HUES6 (cell line): Measurements from ENCODE around the gene PMAIP1.

Source experiments
- H3K27ac ChIP-seq: 2 replicates; pipeline ENCODE4 v1.7.0; 2013; ENCODE audit warnings: low read depth, mild to moderate bottlenecking, low read length, inconsistent platforms
- H3K27me3 ChIP-seq: 2 replicates; pipeline ENCODE4 v1.6.1; 2013; ENCODE audit warnings: low read length; ENCODE audit not compliant: control insufficient read depth, insufficient read depth
- H3K36me3 ChIP-seq: 2 replicates; pipeline ENCODE4 v1.6.1; 2013; ENCODE audit warnings: low read length; ENCODE audit not compliant: control insufficient read depth, insufficient read depth
- H3K4me1 ChIP-seq: 2 replicates; pipeline ENCODE4 v1.6.1; 2013; ENCODE audit warnings: low read length; ENCODE audit not compliant: control insufficient read depth, insufficient read depth
- H3K4me3 ChIP-seq: 2 replicates; pipeline ENCODE4 v1.5.1; 2013; ENCODE audit warnings: low read depth, low read length
- H3K9ac ChIP-seq: one replicate; pipeline ENCODE4 v1.6.1; 2013; ENCODE audit warnings: mild to moderate bottlenecking, low read length
- H3K9me3 ChIP-seq: 2 replicates; pipeline ENCODE4 v1.6.1; 2013; ENCODE audit warnings: low read depth, low read length; ENCODE audit not compliant: control insufficient read depth, insufficient read depth

Gene PMAIP1

DNA sequence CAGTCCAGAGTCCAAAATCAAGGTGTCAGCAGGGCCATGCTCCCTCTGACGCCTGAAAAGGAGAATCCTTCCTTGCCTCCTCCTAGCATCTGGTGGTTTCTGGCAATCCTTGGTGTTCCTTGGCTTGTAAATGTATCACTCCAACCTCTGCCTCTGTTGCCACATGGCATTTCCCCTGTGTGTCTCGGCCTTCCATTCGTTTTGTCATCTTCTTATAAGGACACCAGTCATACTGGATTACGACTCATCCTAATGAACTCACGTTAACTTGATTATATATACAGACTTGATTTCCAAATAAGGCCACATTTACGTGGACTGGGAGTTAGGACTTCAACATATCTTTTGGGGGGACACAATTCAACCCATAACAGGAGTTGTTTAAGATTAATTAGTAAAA lies 15.8 kb downstream of the PMAIP1 start:
- no peak overlapping the region for H3K27ac ChIP-seq
- no peak overlapping the region for H3K4me3 ChIP-seq
- no peaks in the 10 kb centered on the region for H3K27me3 ChIP-seq
- peaks cover 4% of the 10 kb centered on the region for H3K9me3 ChIP-seq
- H3K4me1 ChIP-seq: peaks cover 10% of the 10 kb centered on the region
- no peaks in the 10 kb centered on the region for H3K36me3 ChIP-seq
- no peak overlapping the region for H3K9ac ChIP-seq

DNA sequence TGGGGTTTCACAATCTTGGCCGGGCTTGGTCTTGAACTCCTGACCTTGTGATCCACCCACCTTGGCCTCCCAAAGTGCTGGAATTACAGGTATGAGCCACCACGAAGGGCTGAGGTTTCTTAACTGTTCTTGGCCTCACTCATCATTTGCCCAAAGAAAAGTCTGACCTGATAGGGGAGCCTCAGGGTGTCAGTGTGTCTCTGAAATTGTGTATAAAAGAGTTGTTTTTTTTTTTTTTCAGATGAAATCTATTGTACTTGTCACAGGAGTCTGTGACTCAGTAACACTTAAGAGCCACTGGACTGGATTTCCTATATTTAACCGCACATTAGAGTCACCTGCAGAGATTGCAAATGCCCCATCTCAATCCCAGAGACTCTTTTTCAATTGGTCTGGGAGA lies 16.9 kb downstream of the PMAIP1 start:
- Histone ChIP-seq H3K4me1 (peaks cover 10% of the 10 kb centered on the region), H3K27ac (no peak overlapping the region), H3K36me3 (no peaks in the 10 kb centered on the region), H3K27me3 (no peaks in the 10 kb centered on the region), H3K9me3 (peaks cover 4% of the 10 kb centered on the region), H3K9ac (no peak overlapping the region), H3K4me3 (no peak overlapping the region)

- no peak overlapping the region for H3K4me3 ChIP-seq
- no peaks in the 10 kb centered on the region for H3K27me3 ChIP-seq
- H3K9me3 ChIP-seq: peaks cover 4% of the 10 kb centered on the region
- H3K4me1 ChIP-seq: peaks cover 10% of the 10 kb centered on the region
- H3K9ac ChIP-seq: no peak overlapping the region
- H3K36me3 ChIP-seq: no peaks in the 10 kb centered on the region
- no peak overlapping the region for H3K27ac ChIP-seq
Observed at GRCh38 chr18:59917422-59917821, 17.6 kb downstream of the PMAIP1 start.

DNA sequence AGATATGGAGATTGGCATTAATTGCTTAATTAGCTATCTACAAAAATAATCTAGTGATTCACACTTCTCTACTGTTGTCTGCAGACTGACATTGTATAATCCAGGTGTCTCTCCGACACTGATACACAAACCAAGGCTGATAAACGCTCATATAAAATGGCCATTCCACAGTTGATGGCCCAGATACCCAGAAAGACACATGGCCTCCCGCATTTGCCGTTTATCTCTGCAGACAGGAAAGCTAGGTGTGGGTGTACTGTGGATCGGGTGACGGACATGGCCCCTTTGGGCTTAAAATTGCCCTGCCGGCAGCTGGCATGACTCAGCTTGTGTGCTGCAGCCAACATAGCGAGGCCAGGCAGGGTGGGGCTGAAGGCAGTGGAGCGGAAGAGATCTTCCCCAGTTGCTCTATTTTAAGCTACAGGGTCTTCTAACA lies 18.5 kb downstream of the PMAIP1 start:
- Histone ChIP-seq H3K27ac (no peak overlapping the region), H3K4me3 (no peak overlapping the region), H3K27me3 (no peaks in the 10 kb centered on the region), H3K9ac (no peak overlapping the region), H3K4me1 (peaks cover 10% of the 10 kb centered on the region), H3K9me3 (no peaks in the 10 kb centered on the region), H3K36me3 (no peaks in the 10 kb centered on the region)

DNA sequence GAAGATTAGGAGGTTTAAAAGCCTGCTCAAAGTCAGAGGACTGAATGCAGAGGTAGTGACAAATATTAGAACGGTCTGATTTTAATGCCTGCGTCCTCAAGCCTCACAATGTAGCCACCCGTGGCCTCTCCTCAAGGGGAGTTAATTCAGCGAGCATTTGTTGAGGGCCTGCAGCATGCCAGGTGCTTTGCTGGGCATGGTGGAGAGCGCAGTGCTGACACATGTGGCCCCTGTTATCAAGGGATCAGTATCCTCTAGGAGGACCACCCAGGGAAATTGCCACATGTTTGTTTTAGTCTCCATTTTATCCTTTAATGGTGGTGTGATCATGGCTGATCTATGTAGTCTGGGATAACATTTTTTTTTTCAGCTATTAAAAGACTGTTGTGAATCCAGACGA lies 19.2 kb downstream of the PMAIP1 start:
- H3K36me3 ChIP-seq: no peaks in the 10 kb centered on the region
- H3K4me1 ChIP-seq: peaks cover 10% of the 10 kb centered on the region
- H3K27ac ChIP-seq: no peak overlapping the region
- no peak overlapping the region for H3K4me3 ChIP-seq
- no peaks in the 10 kb centered on the region for H3K9me3 ChIP-seq
- no peaks in the 10 kb centered on the region for H3K27me3 ChIP-seq
- no peak overlapping the region for H3K9ac ChIP-seq

- no peaks in the 10 kb centered on the region for H3K27me3 ChIP-seq
- no peak overlapping the region for H3K27ac ChIP-seq
- peaks cover 10% of the 10 kb centered on the region for H3K4me1 ChIP-seq
- no peaks in the 10 kb centered on the region for H3K9me3 ChIP-seq
- H3K36me3 ChIP-seq: no peaks in the 10 kb centered on the region
- H3K9ac ChIP-seq: no peak overlapping the region
- H3K4me3 ChIP-seq: no peak overlapping the region
Observed at GRCh38 chr18:59921384-59921891, 21.6 kb downstream of the PMAIP1 start.

DNA sequence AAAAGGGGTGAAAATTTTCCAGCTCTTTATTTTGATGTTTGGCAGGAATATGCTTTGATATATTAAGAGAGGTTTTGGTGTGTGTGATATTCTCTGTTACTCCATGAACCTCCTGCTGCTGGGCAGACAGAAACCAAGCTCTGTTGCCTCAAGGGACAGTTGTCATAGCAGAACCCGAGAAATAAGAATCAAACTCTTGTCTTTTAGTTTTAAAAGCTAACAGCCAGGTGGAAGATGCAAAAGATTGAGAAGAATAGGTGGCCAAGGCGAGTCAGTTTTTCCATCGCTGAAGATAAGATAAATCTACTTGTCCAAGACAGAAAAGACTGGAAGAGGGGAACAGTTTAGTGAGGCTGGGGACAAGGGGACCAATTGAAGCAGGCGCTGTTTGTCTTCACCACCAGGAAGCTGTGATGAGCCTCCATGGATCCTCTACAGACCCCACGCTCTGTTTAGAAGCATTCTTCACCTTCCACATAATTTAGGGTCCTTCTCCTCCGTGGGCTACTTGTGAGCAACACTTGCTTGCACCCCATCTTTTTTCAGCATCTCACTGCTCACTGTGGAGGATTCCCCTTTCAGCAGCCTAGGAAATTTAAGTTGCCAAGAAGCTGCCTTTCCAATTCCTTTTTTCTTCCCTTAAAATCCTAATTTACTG lies 23.9 kb downstream of the PMAIP1 start:
- Histone ChIP-seq H3K36me3 (no peaks in the 10 kb centered on the region), H3K9me3 (no peaks in the 10 kb centered on the region), H3K4me1 (peaks cover under 1% of the 10 kb centered on the region), H3K27ac (no peak overlapping the region), H3K27me3 (no peaks in the 10 kb centered on the region), H3K4me3 (no peak overlapping the region), H3K9ac (no peak overlapping the region)

DNA sequence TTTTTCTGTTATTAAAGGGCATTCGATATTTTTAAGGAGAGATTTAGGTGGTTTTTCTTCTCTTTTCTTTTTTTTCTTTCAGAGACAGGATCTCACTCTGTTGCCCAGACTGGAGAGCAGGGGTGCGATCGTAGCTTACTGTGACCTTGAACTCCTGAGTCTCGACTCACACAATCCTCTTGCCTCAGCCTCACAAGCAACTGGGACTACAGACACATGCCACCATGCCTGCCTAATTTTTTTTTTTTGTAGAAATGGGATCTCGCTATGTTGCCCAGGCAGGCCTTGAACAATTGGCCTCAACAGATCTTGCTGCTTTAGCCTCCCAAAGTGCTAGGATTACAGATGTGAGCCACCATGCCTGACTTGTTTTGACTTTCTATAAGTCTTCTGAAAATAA lies 26.3 kb downstream of the PMAIP1 start:
- Histone ChIP-seq H3K9ac (no peak overlapping the region), H3K27ac (no peak overlapping the region), H3K9me3 (no peaks in the 10 kb centered on the region), H3K4me1 (no peaks in the 10 kb centered on the region), H3K36me3 (no peaks in the 10 kb centered on the region), H3K4me3 (no peak overlapping the region), H3K27me3 (no peaks in the 10 kb centered on the region)

GRCh38 chr18:59927246-59927825 lies 27.5 kb downstream of the PMAIP1 start:
- Histone ChIP-seq H3K27me3 (no peaks in the 10 kb centered on the region), H3K9ac (no peak overlapping the region), H3K4me1 (no peaks in the 10 kb centered on the region), H3K4me3 (no peak overlapping the region), H3K36me3 (no peaks in the 10 kb centered on the region), H3K27ac (no peak overlapping the region), H3K9me3 (no peaks in the 10 kb centered on the region)

DNA sequence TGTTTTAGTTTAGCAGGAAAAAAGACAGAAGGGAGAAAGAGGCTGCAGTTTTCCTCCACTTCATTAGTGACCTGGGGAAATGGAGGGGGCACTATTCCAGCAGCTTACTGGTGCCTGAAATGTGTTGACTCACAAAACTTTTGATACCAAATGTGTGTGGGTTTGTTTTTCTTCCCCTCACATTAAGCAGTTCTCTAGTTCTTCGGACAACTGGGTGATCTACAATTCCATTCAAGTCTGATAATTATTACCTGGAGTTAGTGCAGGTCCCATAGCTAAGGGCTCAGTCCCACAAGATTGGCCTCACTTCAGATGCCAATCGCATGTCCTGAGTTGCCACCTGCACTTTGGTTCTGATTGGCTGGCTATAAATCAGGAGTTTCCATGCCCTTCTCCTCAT lies 28.4 kb downstream of the PMAIP1 start:
- Histone ChIP-seq H3K4me1 (no peaks in the 10 kb centered on the region), H3K4me3 (no peak overlapping the region), H3K27ac (no peak overlapping the region), H3K9ac (no peak overlapping the region), H3K36me3 (no peaks in the 10 kb centered on the region), H3K9me3 (no peaks in the 10 kb centered on the region), H3K27me3 (no peaks in the 10 kb centered on the region)

GRCh38 chr18:59929621-59930295 lies 30.0 kb downstream of the PMAIP1 start:
- Histone ChIP-seq H3K9ac (no peak overlapping the region), H3K27me3 (no peaks in the 10 kb centered on the region), H3K4me3 (no peak overlapping the region), H3K36me3 (no peaks in the 10 kb centered on the region), H3K4me1 (no peaks in the 10 kb centered on the region), H3K9me3 (no peaks in the 10 kb centered on the region), H3K27ac (no peak overlapping the region)
